ENCODE data around the gene CKMT1B. TPM values are rescaled to one million over a fixed set of nuclear protein-coding genes. Genes with fewer than 3 reads are reported as not detected.
"Not testable (repeated sequence)": the region's sequence is repeated elsewhere in the genome, so short reads cannot be mapped to it uniquely, and the experiment has no call there.

Gene CKMT1B
- total RNA-seq, 6 experiments from 2014 or later: not detected

- Mint-ChIP-seq H3K4me1 (ENCODE audit: low read depth) (peaks cover 16% of the 10 kb centered on the region), H3K27ac (no peak overlapping the region), H3K27me3 (ENCODE audit: insufficient read depth) (no peaks in the 10 kb centered on the region; the same call in 1 of the 2 replicates), H3K4me3 (no peak overlapping the region; the same call in 1 of the 2 replicates), H3K9me3 (no peaks in the 10 kb centered on the region), H3K36me3 (ENCODE audit: low read depth) (peaks cover 7% of the 10 kb centered on the region)
- no peak for TF ChIP-seq CTCF (IDR thresholded peaks at IDR 0.05)
- DNase-seq: no peak
These were observed 41.6 kb upstream of the CKMT1B start for GRCh38 chr15:43552256-43552655.

GRCh38 chr15:43552986-43553385 is 40.8 kb upstream of the CKMT1B start:
- peaks cover under 1% of the 10 kb centered on the region; the same call in 1 of the 2 replicates for H3K36me3 Mint-ChIP-seq (ENCODE audit: low read depth)

GRCh38 chr15:43562753-43563152 is 31.1 kb upstream of the CKMT1B start:
- not testable (repeated sequence) for H3K4me1 Mint-ChIP-seq (ENCODE audit: low read depth); DNase-seq; H3K27ac Mint-ChIP-seq; H3K4me3 Mint-ChIP-seq; H3K9me3 Mint-ChIP-seq; H3K36me3 Mint-ChIP-seq (ENCODE audit: low read depth); H3K27me3 Mint-ChIP-seq (ENCODE audit: insufficient read depth)

More at GRCh38 chr15:43552986-43553385, 40.8 kb upstream of the CKMT1B start:
- no peak overlapping the region for H3K27ac Mint-ChIP-seq
- H3K9me3 Mint-ChIP-seq: no peaks in the 10 kb centered on the region
- peaks cover 3% of the 10 kb centered on the region; the same call in 1 of the 2 replicates for H3K27me3 Mint-ChIP-seq (ENCODE audit: insufficient read depth)
- TF ChIP-seq CTCF (IDR thresholded peaks at IDR 0.05): no peak
- no peak overlapping the region for H3K4me3 Mint-ChIP-seq
- no peak for DNase-seq
- peaks cover 16% of the 10 kb centered on the region for H3K4me1 Mint-ChIP-seq (ENCODE audit: low read depth)

- H3K4me3 Mint-ChIP-seq; H3K27me3 Mint-ChIP-seq (ENCODE audit: insufficient read depth); H3K9me3 Mint-ChIP-seq; H3K4me1 Mint-ChIP-seq (ENCODE audit: low read depth); H3K36me3 Mint-ChIP-seq (ENCODE audit: low read depth); H3K27ac Mint-ChIP-seq; DNase-seq: not testable (repeated sequence)
These were observed 30.0 kb upstream of the CKMT1B start for GRCh38 chr15:43563793-43564192.

- not testable (repeated sequence) for DNase-seq; H3K4me1 Mint-ChIP-seq (ENCODE audit: low read depth); H3K36me3 Mint-ChIP-seq (ENCODE audit: low read depth); H3K27me3 Mint-ChIP-seq (ENCODE audit: insufficient read depth); H3K4me3 Mint-ChIP-seq; H3K9me3 Mint-ChIP-seq; H3K27ac Mint-ChIP-seq
These were observed 27.2 kb upstream of the CKMT1B start for GRCh38 chr15:43566615-43567014.

- H3K4me3 Mint-ChIP-seq; H3K4me1 Mint-ChIP-seq (ENCODE audit: low read depth); H3K27me3 Mint-ChIP-seq (ENCODE audit: insufficient read depth); H3K27ac Mint-ChIP-seq; H3K36me3 Mint-ChIP-seq (ENCODE audit: low read depth); H3K9me3 Mint-ChIP-seq; DNase-seq: not testable (repeated sequence)
These were observed 19.2 kb upstream of the CKMT1B start for GRCh38 chr15:43574607-43575006.

GRCh38 chr15:43589778-43590466 is 3.9 kb upstream of the CKMT1B start, which contains the start of gene PPIP5K1:
Gene PPIP5K1, minus strand, starts transcription at chr15:43590208. Its CDS starts 5,704 bp downstream, at chr15:43584504.
- not testable (repeated sequence) for H3K27ac Mint-ChIP-seq; H3K4me3 Mint-ChIP-seq; DNase-seq; H3K4me1 Mint-ChIP-seq (ENCODE audit: low read depth); H3K27me3 Mint-ChIP-seq (ENCODE audit: insufficient read depth); H3K36me3 Mint-ChIP-seq (ENCODE audit: low read depth); H3K9me3 Mint-ChIP-seq

- H3K4me3 Mint-ChIP-seq; DNase-seq; H3K9me3 Mint-ChIP-seq; H3K27me3 Mint-ChIP-seq (ENCODE audit: insufficient read depth); H3K27ac Mint-ChIP-seq; H3K36me3 Mint-ChIP-seq (ENCODE audit: low read depth); H3K4me1 Mint-ChIP-seq (ENCODE audit: low read depth): not testable (repeated sequence)
These were observed 986 bp upstream of the CKMT1B start for GRCh38 chr15:43592841-43593240.

- H3K9me3 Mint-ChIP-seq; H3K36me3 Mint-ChIP-seq (ENCODE audit: low read depth); H3K4me1 Mint-ChIP-seq (ENCODE audit: low read depth); H3K4me3 Mint-ChIP-seq; H3K27ac Mint-ChIP-seq; DNase-seq: not testable (repeated sequence)
- peaks cover 23% of the 10 kb centered on the region for H3K27me3 Mint-ChIP-seq (ENCODE audit: insufficient read depth)
These were observed 5.3 kb downstream of the CKMT1B start for GRCh38 chr15:43599131-43599530.

- not testable (repeated sequence) for H3K36me3 Mint-ChIP-seq (ENCODE audit: low read depth); H3K27ac Mint-ChIP-seq; DNase-seq; H3K4me3 Mint-ChIP-seq; H3K4me1 Mint-ChIP-seq (ENCODE audit: low read depth); H3K9me3 Mint-ChIP-seq
- H3K27me3 Mint-ChIP-seq (ENCODE audit: insufficient read depth): peaks cover 33% of the 10 kb centered on the region
These were observed 6.4 kb downstream of the CKMT1B start for GRCh38 chr15:43600200-43600599.

- H3K27me3 Mint-ChIP-seq (ENCODE audit: insufficient read depth): peaks cover 33% of the 10 kb centered on the region
- not testable (repeated sequence) for H3K27ac Mint-ChIP-seq; H3K36me3 Mint-ChIP-seq (ENCODE audit: low read depth); DNase-seq; H3K9me3 Mint-ChIP-seq; H3K4me3 Mint-ChIP-seq; H3K4me1 Mint-ChIP-seq (ENCODE audit: low read depth)
These were observed 8.4 kb downstream of the CKMT1B start for GRCh38 chr15:43602233-43602632.

GRCh38 chr15:43617750-43618149 is 23.9 kb downstream of the CKMT1B start:
- H3K27me3 Mint-ChIP-seq (ENCODE audit: insufficient read depth): peaks cover 10% of the 10 kb centered on the region
- DNase-seq; H3K27ac Mint-ChIP-seq; H3K36me3 Mint-ChIP-seq (ENCODE audit: low read depth); H3K4me1 Mint-ChIP-seq (ENCODE audit: low read depth); H3K9me3 Mint-ChIP-seq; H3K4me3 Mint-ChIP-seq: not testable (repeated sequence)

Measured in HFFc6 (cell line).